Ascending aorta (tissue), 2 donors: ENCODE results near the gene DHFR2. TPM values are rescaled to one million over a fixed set of nuclear protein-coding genes. Genes with fewer than 3 reads are reported as not detected.
A peak's percentile ranks its signal among the peaks of the same experiment; 100 is the strongest.
"Not testable (repeated sequence)": the region's sequence is repeated elsewhere in the genome, so short reads cannot be mapped to it uniquely, and the experiment has no call there.

ENCODE experiments used
- DNase-seq, 2 donors: peaks; one replicate each; pipeline ENCODE4 v3.0.0-alpha.2; 2019; ENCODE audit warnings: low spot score in 2 of 2
- H3K27ac ChIP-seq, 2 donors: fragments of 200-600 bp; sonication (generic); one replicate each; pipeline ENCODE4 v1.5.1; 2016 to 2017; ENCODE audit warnings: mild to moderate bottlenecking in 1 of 2
- H3K27me3 ChIP-seq: fragments of 200-600 bp; sonication (generic); one replicate; pipeline ENCODE4 v1.5.1; 2017
- H3K36me3 ChIP-seq, 2 donors: fragments of 200-600 bp; sonication (generic); one replicate each; pipeline ENCODE4 v1.5.1; 2016
- H3K4me1 ChIP-seq, 2 donors: fragments of 200-600 bp; sonication (generic); one replicate each; pipeline ENCODE4 v1.5.1; 2016 to 2017; ENCODE audit warnings: mild to moderate bottlenecking in 1 of 2
- H3K4me3 ChIP-seq, 2 donors: fragments of 200-600 bp; sonication (generic); one replicate each; pipeline ENCODE4 v1.5.1; 2016 to 2017; ENCODE audit warnings: mild to moderate bottlenecking in 1 of 2
- H3K9me3 ChIP-seq, 2 donors: fragments of 200-600 bp; sonication (generic); one replicate each; pipeline ENCODE4 v1.5.1; 2016
- CTCF ChIP-seq, 3 experiments: fragments of 200-600 bp in 2 of 3; fragments of 450-650 bp in 1 of 3; sonication (generic) in 2 of 3; IDR thresholded peaks; one replicate each; pipeline ENCODE4 v1.5.1; 2016 to 2019; ENCODE audit warnings: antibody characterized with exemption in 3 of 3, mild to moderate bottlenecking in 1 of 3, moderate library complexity in 1 of 3
- intact Hi-C: fragments of 100-400 bp; cut with DNase I; formaldehyde crosslinking; loops from one replicate; pipeline ENCODE4 v1.15.1; 2023
- total RNA-seq: library from RNA; depleted of rRNA; stranded (reverse); fragments of >200 nt; gene quantifications from one replicate; pipeline ENCODE4 v1.1.0, GENCODE V29; 2016

The DHFR2 gene
- total RNA-seq = 1.1 TPM

GRCh38 chr3:94062513-94063404 lies at the start of gene DHFR2, which contains the start of gene NSUN3:
DHFR2 (minus strand) TSS chr3:94062916; CDS start chr3:94061511, 1,405 bp downstream.
NSUN3 (plus strand) TSS chr3:94063061; CDS start chr3:94063127, 66 bp downstream.
- H3K4me1 ChIP-seq = peaks cover 0 to 15% of the 10 kb centered on the region in 2 donors
- peak within 1 kb of the TSS; percentile 93 for H3K27ac ChIP-seq
- TF ChIP-seq CTCF (IDR thresholded peaks at IDR 0.05) = no peak
- intact Hi-C loops = loop anchor here (1.0 to 10.0 kb wide), 4 partner anchors 58 to 220 kb away; partner anchors contain the start of gene ARL13B
- no peaks in the 10 kb centered on the region for H3K27me3 ChIP-seq
- peak within 1 kb of the TSS; percentile 73 to 74 for H3K4me3 ChIP-seq
- no peaks in the 10 kb centered on the region for H3K9me3 ChIP-seq
- peak; percentile 81 to 97 for DNase-seq
- peaks cover 0 to 7% of the 10 kb centered on the region in 2 donors for H3K36me3 ChIP-seq

- H3K4me3 ChIP-seq = no peak overlapping the region
- no peaks in the 10 kb centered on the region for H3K9me3 ChIP-seq
- intact Hi-C loops = no loop called here
- no peak for DNase-seq
- TF ChIP-seq CTCF (IDR thresholded peaks at IDR 0.05) = no peak
- H3K27me3 ChIP-seq = no peaks in the 10 kb centered on the region
- H3K4me1 ChIP-seq = no peaks in the 10 kb centered on the region
- peaks cover 7% of the 10 kb centered on the region in 2 donors for H3K36me3 ChIP-seq
- no peak overlapping the region for H3K27ac ChIP-seq
Observed at GRCh38 chr3:94110854-94111253, 48.1 kb upstream of the DHFR2 start.

- intact Hi-C loops, H3K4me3 ChIP-seq, H3K27me3 ChIP-seq, H3K9me3 ChIP-seq, DNase-seq, H3K4me1 ChIP-seq, H3K36me3 ChIP-seq, H3K27ac ChIP-seq: not testable (repeated sequence)
Observed at GRCh38 chr3:94110232-94110631, 47.5 kb upstream of the DHFR2 start.

GRCh38 chr3:94106268-94106667 lies 43.6 kb upstream of the DHFR2 start:
- H3K4me1 ChIP-seq = no peaks in the 10 kb centered on the region
- H3K27me3 ChIP-seq = no peaks in the 10 kb centered on the region
- H3K27ac ChIP-seq = no peak overlapping the region
- no peak overlapping the region for H3K4me3 ChIP-seq
- DNase-seq = no peak
- intact Hi-C loops = no loop called here
- no peak for TF ChIP-seq CTCF (IDR thresholded peaks at IDR 0.05)
- peaks cover 0 to 8% of the 10 kb centered on the region in 2 donors for H3K36me3 ChIP-seq
- no peaks in the 10 kb centered on the region for H3K9me3 ChIP-seq

GRCh38 chr3:94101860-94102259 lies 39.1 kb upstream of the DHFR2 start:
- peaks cover 3 to 23% of the 10 kb centered on the region in 2 donors for H3K36me3 ChIP-seq
- DNase-seq = no peak
- intact Hi-C loops = no loop called here

More at GRCh38 chr3:94101860-94102259, 39.1 kb upstream of the DHFR2 start:
- H3K27me3 ChIP-seq = no peaks in the 10 kb centered on the region
- no peak for TF ChIP-seq CTCF (IDR thresholded peaks at IDR 0.05)
- no peak overlapping the region for H3K27ac ChIP-seq
- H3K4me3 ChIP-seq = no peak overlapping the region
- H3K9me3 ChIP-seq = no peaks in the 10 kb centered on the region
- H3K4me1 ChIP-seq = no peaks in the 10 kb centered on the region
